RWPE2 (cell line): Measurements from ENCODE around the gene ITPR1.
A peak's percentile ranks its signal among the peaks of the same experiment; 100 is the strongest.

ENCODE experiments used
- ATAC-seq: fragments of 200-7000 bp; cut with Tn5 transposase; 3 replicates; pipeline ENCODE4 v1.9.1; 2021; ENCODE audit warnings: low read depth
- DNase-seq: peaks from one replicate; pipeline ENCODE4 v3.0.0-alpha.2; 2020; ENCODE audit warnings: low spot score
- H3K27ac ChIP-seq: fragments of 450-650 bp; 2 replicates; pipeline ENCODE4 v1.5.1; 2017; ENCODE audit warnings: mild to moderate bottlenecking; ENCODE audit not compliant: poor library complexity, severe bottlenecking
- H3K27me3 ChIP-seq: fragments of 250-450 bp; sonication (Bioruptor Pico); 2 replicates; pipeline ENCODE4 v1.5.1; 2021; ENCODE audit warnings: mild to moderate bottlenecking, moderate library complexity; ENCODE audit not compliant: insufficient read depth, poor library complexity, severe bottlenecking
- H3K36me3 ChIP-seq: fragments of 250-450 bp; sonication (Bioruptor Pico); 2 replicates; pipeline ENCODE4 v1.5.1; 2020; ENCODE audit warnings: low read depth, mild to moderate bottlenecking, moderate library complexity
- H3K4me1 ChIP-seq: fragments of 250-450 bp; sonication (Bioruptor Pico); 2 replicates; pipeline ENCODE4 v1.5.1; 2021; ENCODE audit warnings: mild to moderate bottlenecking, moderate library complexity; ENCODE audit not compliant: insufficient read depth, poor library complexity, severe bottlenecking
- H3K4me3 ChIP-seq: fragments of 250-450 bp; sonication (Bioruptor Pico); 2 replicates; pipeline ENCODE4 v1.5.1; 2021; ENCODE audit warnings: mild to moderate bottlenecking, moderate library complexity; ENCODE audit not compliant: severe bottlenecking
- H3K9me3 ChIP-seq: fragments of 250-450 bp; sonication (Bioruptor Pico); 2 replicates; pipeline ENCODE4 v1.5.1; 2021; ENCODE audit warnings: mild to moderate bottlenecking, moderate library complexity; ENCODE audit not compliant: severe bottlenecking
- CTCF ChIP-seq: fragments of 450-650 bp; IDR thresholded peaks from one replicate; pipeline ENCODE4 v1.5.1; 2017; ENCODE audit warnings: mild to moderate bottlenecking, moderate library complexity; ENCODE audit not compliant: poor library complexity, severe bottlenecking

ITPR1 gene

GRCh38 chr3:4503050-4503449 is 9.9 kb downstream of the ITPR1 start:
- Histone ChIP-seq H3K36me3 (no peaks in the 10 kb centered on the region), H3K27ac (no peak overlapping the region), H3K4me1 (peaks cover 9% of the 10 kb centered on the region), H3K27me3 (no peaks in the 10 kb centered on the region), H3K9me3 (no peaks in the 10 kb centered on the region), H3K4me3 (no peak overlapping the region)
- no peak for TF ChIP-seq CTCF
- ATAC-seq, result no peak
- DNase-seq, result no peak

- ATAC-seq (peak; percentile 76), DNase-seq (no peak)
- H3K36me3 ChIP-seq, result no peaks in the 10 kb centered on the region
- no peaks in the 10 kb centered on the region for H3K27me3 ChIP-seq
- peaks cover 9% of the 10 kb centered on the region for H3K4me1 ChIP-seq
- H3K4me3 ChIP-seq, result no peak overlapping the region
- H3K9me3 ChIP-seq, result no peaks in the 10 kb centered on the region
- no peak overlapping the region for H3K27ac ChIP-seq
- TF ChIP-seq CTCF, result no peak
Measured at GRCh38 chr3:4504340-4505261, 11.5 kb downstream of the ITPR1 start.

- Histone ChIP-seq H3K27ac (no peak overlapping the region), H3K9me3 (no peaks in the 10 kb centered on the region), H3K27me3 (no peaks in the 10 kb centered on the region), H3K4me3 (no peak overlapping the region), H3K36me3 (no peaks in the 10 kb centered on the region), H3K4me1 (peaks cover 9% of the 10 kb centered on the region)
- DNase-seq, result no peak
- TF ChIP-seq CTCF, result no peak
- no peak for ATAC-seq
Measured at GRCh38 chr3:4505688-4506558, 12.8 kb downstream of the ITPR1 start.

GRCh38 chr3:4506559-4507023 is 13.4 kb downstream of the ITPR1 start:
- Histone ChIP-seq H3K9me3 (no peaks in the 10 kb centered on the region), H3K36me3 (no peaks in the 10 kb centered on the region), H3K27ac (no peak overlapping the region), H3K4me1 (peaks cover 9% of the 10 kb centered on the region), H3K4me3 (no peak overlapping the region), H3K27me3 (no peaks in the 10 kb centered on the region)
- no peak for TF ChIP-seq CTCF
- DNase-seq (no peak), ATAC-seq (no peak)
